HFF-Myc (cell line): Measurements from ENCODE around the gene NUP62.

Source experiments
- DNase-seq: peaks from one replicate; pipeline ENCODE4 v3.0.0-alpha.2; 2011; ENCODE audit warnings: low read depth; ENCODE audit errors: extremely low read depth
- H3K4me3 ChIP-seq: replicated peaks from 2 replicates; pipeline ENCODE4 v1.5.1; 2011; ENCODE audit warnings: low read depth, mild to moderate bottlenecking, control low read depth, low read length
- CTCF ChIP-seq: IDR thresholded peaks from 2 replicates; pipeline ENCODE4 v1.5.1; 2012; ENCODE audit warnings: mild to moderate bottlenecking, low read depth, low read length, control low read depth; ENCODE audit errors: missing control alignments

NUP62 gene

GRCh38 chr19:49870309-49870901 is 58.9 kb downstream of the NUP62 start:
- peak overlapping the region; percentile 42 for H3K4me3 ChIP-seq
- TF ChIP-seq CTCF, result no peak
- DNase-seq, result no peak

GRCh38 chr19:49869484-49870308 is 59.6 kb downstream of the NUP62 start:
- no peak for TF ChIP-seq CTCF
- DNase-seq, result peak; percentile 100

GRCh38 chr19:49869009-49869483 is 60.3 kb downstream of the NUP62 start:
- H3K4me3 ChIP-seq, result peak overlapping the region; percentile 26; the same call in 1 of the 2 replicates
- TF ChIP-seq CTCF, result no peak
- DNase-seq, result no peak

More at GRCh38 chr19:49869484-49870308, 59.6 kb downstream of the NUP62 start:
- H3K4me3 ChIP-seq, result peak overlapping the region; percentile 42

- TF ChIP-seq CTCF, result no peak
- no peak for DNase-seq
- peak within 1 kb of the TSS; percentile 71 for H3K4me3 ChIP-seq
These were observed 62.1 kb downstream of the NUP62 start, which contains the start of gene PNKP for GRCh38 chr19:49866933-49867782. PNKP (minus strand) TSS chr19:49867576; CDS start chr19:49867204, 372 bp downstream.

GRCh38 chr19:49864890-49865289 is 64.4 kb downstream of the NUP62 start:
- no peak for TF ChIP-seq CTCF
- no peak overlapping the region for H3K4me3 ChIP-seq
- DNase-seq, result no peak

- TF ChIP-seq CTCF, result no peak
- H3K4me3 ChIP-seq, result no peak overlapping the region
- no peak for DNase-seq
These were observed 65.4 kb downstream of the NUP62 start for GRCh38 chr19:49863935-49864320.
